PFSK-1 (cell line): Measurements from ENCODE around the gene SESTD1.

ENCODE experiments used
- FOXP2 ChIP-seq: optimal IDR thresholded peaks from 2 replicates; pipeline ENCODE3; 2011; ENCODE audit warnings: borderline replicate concordance, control low read depth, inconsistent platforms; ENCODE audit not compliant: insufficient read depth; ENCODE audit errors: extremely low read length, extremely low read depth
- POLR2AphosphoS5 ChIP-seq: IDR thresholded peaks from 2 replicates; pipeline ENCODE4 v1.6.1; 2012; ENCODE audit warnings: low read depth, mild to moderate bottlenecking, control low read depth, low read length, moderate library complexity
- SIN3A ChIP-seq: IDR thresholded peaks from 2 replicates; pipeline ENCODE4 v1.6.1; 2012; ENCODE audit warnings: mild to moderate bottlenecking, low read length, moderate library complexity, borderline replicate concordance; ENCODE audit not compliant: insufficient read depth
- TAF1 ChIP-seq: IDR thresholded peaks from 2 replicates; pipeline ENCODE4 v1.6.1; 2012; ENCODE audit warnings: low read length, control low read depth, borderline replicate concordance; ENCODE audit not compliant: insufficient read depth
- TF ChIP-seq, protein P1 (sequence below), 2 experiments: IDR thresholded peaks; 2 replicates each; pipeline versions ENCODE4 v1.6.1 to v1.8.0; 2011 to 2012; ENCODE audit warnings: low read depth in 2 of 2, low read length in 2 of 2, control low read depth in 1 of 2, inconsistent platforms in 1 of 2, mild to moderate bottlenecking in 1 of 2, moderate library complexity in 1 of 2; ENCODE audit not compliant: insufficient read depth in 1 of 2

Gene SESTD1

DNA sequence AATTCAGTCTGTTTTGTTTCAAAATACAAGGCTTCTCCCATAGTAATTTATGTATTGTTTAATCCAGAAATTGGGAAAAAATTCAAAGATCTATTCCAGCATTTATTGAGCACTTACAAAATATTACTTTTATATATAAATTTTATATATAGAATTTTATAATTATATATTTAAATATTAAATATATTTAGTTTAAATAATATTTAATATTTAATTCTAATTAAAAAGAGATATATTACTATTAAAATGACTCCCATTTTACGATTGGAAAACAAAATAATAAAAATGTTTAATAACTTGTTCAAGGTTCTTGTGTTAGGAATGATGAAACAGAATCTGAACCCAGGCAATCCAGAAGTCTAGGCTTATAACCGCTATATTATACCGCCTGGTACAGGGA, 40.5 kb upstream of the SESTD1 start:
- TF ChIP-seq POLR2AphosphoS5 (no peak), SIN3A (no peak), FOXP2 (no peak), TAF1 (no peak)
- TF ChIP-seq, protein P1, sequence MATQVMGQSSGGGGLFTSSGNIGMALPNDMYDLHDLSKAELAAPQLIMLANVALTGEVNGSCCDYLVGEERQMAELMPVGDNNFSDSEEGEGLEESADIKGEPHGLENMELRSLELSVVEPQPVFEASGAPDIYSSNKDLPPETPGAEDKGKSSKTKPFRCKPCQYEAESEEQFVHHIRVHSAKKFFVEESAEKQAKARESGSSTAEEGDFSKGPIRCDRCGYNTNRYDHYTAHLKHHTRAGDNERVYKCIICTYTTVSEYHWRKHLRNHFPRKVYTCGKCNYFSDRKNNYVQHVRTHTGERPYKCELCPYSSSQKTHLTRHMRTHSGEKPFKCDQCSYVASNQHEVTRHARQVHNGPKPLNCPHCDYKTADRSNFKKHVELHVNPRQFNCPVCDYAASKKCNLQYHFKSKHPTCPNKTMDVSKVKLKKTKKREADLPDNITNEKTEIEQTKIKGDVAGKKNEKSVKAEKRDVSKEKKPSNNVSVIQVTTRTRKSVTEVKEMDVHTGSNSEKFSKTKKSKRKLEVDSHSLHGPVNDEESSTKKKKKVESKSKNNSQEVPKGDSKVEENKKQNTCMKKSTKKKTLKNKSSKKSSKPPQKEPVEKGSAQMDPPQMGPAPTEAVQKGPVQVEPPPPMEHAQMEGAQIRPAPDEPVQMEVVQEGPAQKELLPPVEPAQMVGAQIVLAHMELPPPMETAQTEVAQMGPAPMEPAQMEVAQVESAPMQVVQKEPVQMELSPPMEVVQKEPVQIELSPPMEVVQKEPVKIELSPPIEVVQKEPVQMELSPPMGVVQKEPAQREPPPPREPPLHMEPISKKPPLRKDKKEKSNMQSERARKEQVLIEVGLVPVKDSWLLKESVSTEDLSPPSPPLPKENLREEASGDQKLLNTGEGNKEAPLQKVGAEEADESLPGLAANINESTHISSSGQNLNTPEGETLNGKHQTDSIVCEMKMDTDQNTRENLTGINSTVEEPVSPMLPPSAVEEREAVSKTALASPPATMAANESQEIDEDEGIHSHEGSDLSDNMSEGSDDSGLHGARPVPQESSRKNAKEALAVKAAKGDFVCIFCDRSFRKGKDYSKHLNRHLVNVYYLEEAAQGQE (IDR thresholded peaks at IDR 0.05; ENCODE audit: insufficient read depth in 1 of 2, low read depth in 2 of 2, low read length in 2 of 2), result no peak

- TF ChIP-seq POLR2AphosphoS5, result no peak
- no peak for TF ChIP-seq SIN3A
- TF ChIP-seq FOXP2, result no peak
- no peak for TF ChIP-seq TAF1
- TF ChIP-seq, protein P1 (IDR thresholded peaks at IDR 0.05; ENCODE audit: insufficient read depth in 1 of 2, low read depth in 2 of 2, low read length in 2 of 2), result no peak
These were observed 39.8 kb upstream of the SESTD1 start for GRCh38 chr2:179304424-179304823.

DNA sequence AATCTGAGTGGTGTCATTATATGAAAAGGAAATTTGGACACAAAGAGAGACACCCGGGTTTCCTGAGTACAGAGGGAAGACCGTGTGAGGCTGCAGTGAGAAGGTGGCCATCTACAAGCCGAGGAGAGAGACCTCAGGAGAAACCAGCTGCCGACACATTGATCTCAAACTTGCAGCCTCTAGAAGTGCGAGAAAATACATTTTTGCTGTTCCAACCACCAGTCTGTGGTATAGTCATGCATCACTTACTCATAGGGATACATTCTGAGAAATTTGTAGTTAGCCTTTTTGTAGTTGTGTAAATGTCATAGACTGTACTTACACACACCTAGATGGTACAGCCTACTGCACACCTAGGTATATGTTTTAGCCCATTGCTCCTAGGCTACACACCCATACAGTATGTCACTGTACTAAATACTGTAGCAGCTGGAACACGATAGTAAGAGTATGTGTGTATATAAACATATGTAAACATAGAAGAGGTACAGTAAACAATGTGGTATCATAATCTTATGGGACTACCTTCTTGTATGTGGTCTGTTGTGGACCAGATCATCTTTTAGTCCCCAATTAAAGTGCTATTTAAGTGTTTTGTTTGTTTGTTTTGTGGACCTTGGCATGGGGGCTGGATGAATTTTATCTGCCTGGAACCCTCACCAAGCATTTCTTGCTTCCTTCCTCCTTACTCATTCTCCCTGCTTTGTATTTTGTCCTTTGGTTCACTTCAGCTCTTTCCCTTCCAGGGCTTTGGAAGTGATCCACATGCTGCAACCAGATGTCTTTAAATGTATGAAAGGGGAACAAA, 38.3 kb upstream of the SESTD1 start:
- TF ChIP-seq FOXP2 (no peak), SIN3A (no peak), POLR2AphosphoS5 (no peak), TAF1 (no peak)
- TF ChIP-seq, protein P1 (IDR thresholded peaks at IDR 0.05; ENCODE audit: insufficient read depth in 1 of 2, low read depth in 2 of 2, low read length in 2 of 2), result no peak

- TF ChIP-seq SIN3A, result no peak
- no peak for TF ChIP-seq TAF1
- TF ChIP-seq, protein P1 (IDR thresholded peaks at IDR 0.05; ENCODE audit: insufficient read depth in 1 of 2, low read depth in 2 of 2, low read length in 2 of 2), result no peak
- TF ChIP-seq POLR2AphosphoS5, result no peak
- TF ChIP-seq FOXP2, result no peak
These were observed 37.5 kb upstream of the SESTD1 start for GRCh38 chr2:179302149-179302548.
